GM12878 (cell line): ENCODE results near the gene NMB.

ENCODE experiments used
- PAX5 ChIP-seq: IDR thresholded peaks from 2 replicates; pipeline ENCODE4 v1.6.1; 2011; ENCODE audit warnings: low read depth, low read length, borderline replicate concordance
- RCOR1 ChIP-seq: conservative IDR thresholded peaks from 2 replicates; pipeline ENCODE4 v1.6.1; 2012; ENCODE audit warnings: low read depth, low read length, improper control_type of control experiment

DNA sequence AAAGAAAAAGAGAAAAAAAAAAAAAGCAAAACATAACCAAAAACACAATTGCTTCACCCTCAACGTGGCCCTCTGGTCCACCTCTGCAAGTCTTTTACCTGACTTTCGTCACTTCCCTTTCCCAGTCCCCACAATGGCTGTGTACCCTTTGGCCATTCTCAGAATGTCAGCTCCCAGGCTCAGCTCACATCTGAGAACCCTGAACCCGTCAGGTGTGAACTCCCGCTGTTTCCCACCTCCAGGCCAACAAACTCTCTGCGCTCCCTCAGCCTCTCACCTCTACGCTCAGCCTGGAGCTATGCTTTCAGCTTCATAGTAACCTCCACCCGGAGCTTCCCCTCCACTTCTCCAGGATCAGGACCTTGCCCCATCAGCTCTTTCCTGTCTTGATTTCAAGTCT lies 33.6 kb downstream of the NMB start:
- TF ChIP-seq PAX5 (no peak), RCOR1 (no peak)
